GM18861 (cell line): ENCODE results near the gene ZNF479.
"Not testable (repeated sequence)": the region's sequence is repeated elsewhere in the genome, so short reads cannot be mapped to it uniquely, and the experiment has no call there.

Source experiments
- ATAC-seq: cut with Tn5 transposase; IDR thresholded peaks from one replicate; pipeline ENCODE4 v1.9.1; 2021; ENCODE audit not compliant: unreplicated experiment

The ZNF479 gene

GRCh38 chr7:57132336-57132735 is at the start of gene ZNF479:
TSS of gene ZNF479 (minus strand) at chr7:57132436. CDS start at chr7:57132324, 112 bp downstream.
- ATAC-seq, result not testable (repeated sequence)

- no peak for ATAC-seq
Observed at GRCh38 chr7:57182031-57182430, 49.8 kb upstream of the ZNF479 start.

GRCh38 chr7:57181281-57181680 is 49.0 kb upstream of the ZNF479 start:
- ATAC-seq, result no peak

- no peak for ATAC-seq
Observed at GRCh38 chr7:57179776-57180415, 47.7 kb upstream of the ZNF479 start.

GRCh38 chr7:57178768-57179139 is 46.5 kb upstream of the ZNF479 start:
- ATAC-seq, result no peak

- ATAC-seq, result no peak
Observed at GRCh38 chr7:57177856-57178767, 45.9 kb upstream of the ZNF479 start.

- no peak for ATAC-seq
Observed at GRCh38 chr7:57176928-57177635, 44.8 kb upstream of the ZNF479 start.

GRCh38 chr7:57165285-57165899 is 33.2 kb upstream of the ZNF479 start:
- ATAC-seq, result no peak

- ATAC-seq, result not testable (repeated sequence)
Observed at GRCh38 chr7:57120123-57120784, 12.0 kb downstream of the ZNF479 start.
